Activated CD4-positive, alpha-beta memory T cell treated with anti-CD3 and anti-CD28 coated beads for 36 hours (primary cell): ENCODE data around the gene KCNQ2. TPM values are rescaled to one million over a fixed set of nuclear protein-coding genes. Genes with fewer than 3 reads are reported as not detected.
A peak's percentile ranks its signal among the peaks of the same experiment; 100 is the strongest.

ENCODE experiments used
- CTCF ChIA-PET: fragments of 350-600 bp; sonication (Branson Sonifier 250); formaldehyde crosslinking; loops from one replicate; lab custom pipeline; 2021; ENCODE audit warnings: antibody characterized with exemption, inconsistent platforms; lab: Charles Lee
- POLR2A ChIA-PET: fragments of 350-600 bp; sonication (Branson Sonifier 250); formaldehyde crosslinking; loops from one replicate; lab custom pipeline; 2021; ENCODE audit warnings: antibody characterized with exemption; lab: Charles Lee
- DNase-seq: peaks from one replicate; pipeline ENCODE4 v3.0.0-alpha.2; 2020
- H3K27ac Mint-ChIP-seq: one replicate; pipeline ENCODE4 v1.8.0; 2021; ENCODE audit warnings: mixed read lengths
- H3K27me3 Mint-ChIP-seq: one replicate; pipeline ENCODE4 v1.8.0; 2021; ENCODE audit warnings: mixed read lengths
- H3K36me3 Mint-ChIP-seq: one replicate; pipeline ENCODE4 v1.8.0; 2021; ENCODE audit warnings: mixed read lengths
- H3K4me1 Mint-ChIP-seq: one replicate; pipeline ENCODE4 v1.8.0; 2021; ENCODE audit warnings: low read depth, mixed read lengths
- H3K4me3 Mint-ChIP-seq: one replicate; pipeline ENCODE4 v1.8.0; 2021; ENCODE audit warnings: mild to moderate bottlenecking, mixed read lengths
- H3K9me3 Mint-ChIP-seq: one replicate; pipeline ENCODE4 v1.8.0; 2021; ENCODE audit warnings: mixed read lengths
- intact Hi-C: fragments of 100-400 bp; cut with micrococcal nuclease; formaldehyde crosslinking; loops from one replicate; pipeline ENCODE4 v1.15.1; 2023
- total RNA-seq, 2 experiments: library from RNA; stranded (reverse); gene quantifications; one replicate each; pipeline ENCODE4 v1.2.3, GENCODE V29; 2021

KCNQ2 gene
- total RNA-seq, 2 experiments from 2014 or later, result not detected

DNA sequence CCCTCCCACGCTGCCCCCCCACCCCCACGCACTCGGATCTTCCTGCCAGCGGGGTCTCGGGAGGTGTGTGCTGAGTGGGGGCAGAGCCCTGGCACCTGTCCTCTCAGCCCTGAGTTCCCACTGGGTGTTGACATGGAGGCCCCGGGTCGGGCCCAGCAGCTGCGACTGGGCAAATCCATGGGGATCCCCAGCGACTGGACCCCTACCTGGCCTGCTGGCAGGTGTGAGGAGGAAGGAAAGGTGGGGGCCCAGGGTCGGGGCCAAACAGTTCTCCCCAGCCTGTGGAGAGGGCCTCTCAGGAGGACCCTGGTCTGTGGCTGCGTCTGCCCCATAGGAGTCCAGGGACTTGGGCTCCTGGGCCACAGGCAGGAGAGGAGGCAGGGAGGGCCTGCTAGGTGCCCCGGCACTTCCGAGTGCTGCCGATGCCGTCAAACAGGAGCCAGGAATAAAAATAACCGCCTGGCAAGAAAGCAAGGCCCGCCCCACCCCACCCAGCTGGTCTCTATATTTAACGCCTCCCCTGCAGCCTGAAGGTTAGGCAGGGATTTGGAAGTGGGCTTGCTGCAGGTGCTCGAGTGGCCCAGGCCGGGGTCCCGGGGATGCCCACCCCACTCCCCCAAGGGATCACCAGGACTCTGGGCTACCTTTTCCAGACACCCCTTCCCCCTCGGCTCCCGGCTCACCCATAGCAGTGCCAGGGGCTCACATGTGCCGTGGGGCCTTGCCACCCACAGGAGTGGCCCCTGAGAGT, 27.9 kb upstream of the KCNQ2 start:
- intact Hi-C loops, result no loop called here
- Mint-ChIP-seq H3K27me3 (peaks cover 26% of the 10 kb centered on the region), H3K27ac (no peak overlapping the region), H3K4me1 (no peaks in the 10 kb centered on the region), H3K4me3 (no peak overlapping the region), H3K9me3 (peaks cover 17% of the 10 kb centered on the region), H3K36me3 (peaks cover 5% of the 10 kb centered on the region)
- CTCF ChIA-PET, result no interaction called here
- DNase-seq, result no peak
- POLR2A ChIA-PET, result no interaction called here

DNA sequence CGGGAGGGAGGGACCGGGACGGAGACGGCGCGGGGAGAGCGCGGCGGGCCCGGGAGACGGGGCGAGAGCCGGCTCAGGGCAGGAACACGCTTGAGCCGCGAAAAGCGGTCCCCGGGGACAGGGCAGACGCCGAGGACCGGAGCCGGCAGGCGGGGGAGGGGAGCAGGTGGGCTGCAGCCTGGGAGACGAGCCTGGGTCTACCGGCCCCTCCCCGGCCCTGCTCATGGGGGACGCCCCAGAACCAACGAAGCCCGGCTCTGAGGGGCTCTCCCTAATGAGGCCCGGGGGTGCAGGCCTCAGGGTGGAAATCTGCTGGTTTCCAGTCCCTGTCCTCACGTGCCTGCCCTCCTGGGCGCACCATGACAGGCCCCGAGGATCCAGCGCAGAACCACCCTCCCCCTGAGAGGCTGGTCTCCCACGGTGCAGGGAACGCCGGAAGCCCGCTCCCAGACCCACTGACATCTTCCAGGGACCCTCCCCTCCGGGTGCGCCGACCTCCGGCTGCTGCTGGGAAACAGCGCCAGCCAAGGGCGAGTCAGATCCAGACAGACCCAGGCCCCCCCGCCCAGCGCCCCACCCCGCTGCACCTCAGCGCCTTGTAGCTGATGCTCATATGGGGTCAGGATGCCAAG, 27.0 kb upstream of the KCNQ2 start:
- Mint-ChIP-seq H3K27me3 (peaks cover 21% of the 10 kb centered on the region), H3K4me3 (no peak overlapping the region), H3K27ac (no peak overlapping the region), H3K4me1 (no peaks in the 10 kb centered on the region), H3K36me3 (peaks cover 1% of the 10 kb centered on the region), H3K9me3 (peaks cover 8% of the 10 kb centered on the region)
- no peak for DNase-seq
- intact Hi-C loops, result no loop called here
- ChIA-PET POLR2A (no interaction called here), CTCF (no interaction called here)

DNA sequence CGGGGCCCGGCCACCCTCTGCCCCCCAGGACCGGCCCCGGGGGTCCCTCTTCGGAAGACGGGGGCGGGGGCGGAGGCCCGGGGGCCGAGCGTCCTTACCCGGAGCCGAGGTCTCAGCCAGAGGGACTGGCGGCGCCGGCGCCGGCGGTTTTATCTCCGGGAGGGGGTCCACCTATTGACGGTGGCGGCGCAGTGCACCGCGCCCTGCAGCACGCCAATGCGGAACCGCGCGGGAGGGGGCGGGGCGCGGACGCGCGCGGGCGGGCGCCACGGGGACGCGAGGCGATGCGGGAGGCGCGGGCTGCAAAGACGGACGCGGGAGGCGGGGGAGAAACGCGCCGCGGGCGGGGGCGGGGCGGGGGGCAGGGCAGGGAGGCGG, 26.5 kb upstream of the KCNQ2 start, which contains the start of gene EEF1A2:
TSS of gene EEF1A2 (minus strand) at position 124 of the 378 bp plus-strand sequence. CDS start 1,320 bp downstream, outside the sequence.
- intact Hi-C loops, result no loop called here
- ChIA-PET CTCF (no interaction called here), POLR2A (no interaction called here)
- Mint-ChIP-seq H3K9me3 (peaks cover 4% of the 10 kb centered on the region), H3K27me3 (peaks cover 18% of the 10 kb centered on the region), H3K4me3 (no peak within 1 kb of the TSS), H3K4me1 (no peaks in the 10 kb centered on the region), H3K36me3 (no peaks in the 10 kb centered on the region), H3K27ac (no peak within 1 kb of the TSS)
- peak; percentile 40 for DNase-seq

DNA sequence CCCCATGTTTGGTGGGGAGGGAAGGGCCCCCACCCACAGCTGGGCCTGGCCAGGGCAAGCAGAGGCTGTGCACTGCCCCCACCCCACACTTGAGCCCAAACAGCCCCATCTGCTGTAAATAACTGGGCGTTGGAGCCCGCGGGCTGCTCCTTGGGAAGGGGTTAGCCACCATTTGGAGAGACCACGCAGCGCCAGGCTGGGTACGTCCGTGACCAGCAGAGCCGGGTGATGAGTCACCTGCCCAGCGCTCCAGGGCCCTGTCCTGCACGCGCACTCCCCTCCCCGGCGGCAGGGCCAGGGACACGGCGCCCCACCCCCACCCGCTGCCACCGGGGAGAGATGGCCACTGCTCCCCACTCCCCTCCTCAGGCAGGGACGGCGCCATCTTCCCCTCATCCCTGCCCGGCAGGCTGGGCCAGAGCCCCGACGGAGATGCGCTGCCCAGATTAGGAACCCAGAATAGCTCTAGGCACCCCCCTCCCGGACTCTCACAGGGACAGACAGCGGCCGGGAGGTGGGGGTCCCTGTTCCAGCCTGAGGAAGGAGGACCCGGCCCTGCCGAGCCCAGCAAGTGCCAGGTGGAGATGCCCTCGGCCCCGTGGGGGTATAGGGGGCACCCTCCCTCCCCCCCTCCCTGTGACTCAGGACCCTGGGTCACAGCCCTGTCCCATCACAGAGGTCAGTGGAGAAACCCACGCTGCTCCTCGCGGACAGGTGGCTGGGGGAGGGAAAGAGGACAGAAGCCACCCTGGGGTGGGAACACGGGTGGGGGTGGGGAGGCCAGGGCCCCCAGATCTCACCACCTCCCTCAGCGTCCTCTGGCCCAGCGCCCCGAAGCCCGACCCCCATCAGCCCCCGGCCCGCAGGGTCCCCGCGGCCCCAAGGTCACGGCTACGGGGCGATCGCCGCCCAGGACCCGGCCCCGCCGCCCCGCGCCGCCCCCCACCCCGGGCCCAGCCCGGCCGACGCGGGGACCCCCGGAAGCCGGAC, 25.8 kb upstream of the KCNQ2 start:
- Mint-ChIP-seq H3K36me3 (no peaks in the 10 kb centered on the region), H3K27me3 (peaks cover 18% of the 10 kb centered on the region), H3K27ac (no peak overlapping the region), H3K9me3 (no peaks in the 10 kb centered on the region), H3K4me1 (no peaks in the 10 kb centered on the region), H3K4me3 (no peak overlapping the region)
- intact Hi-C loops, result no loop called here
- ChIA-PET POLR2A (no interaction called here), CTCF (interaction anchor here (0.6 to 2.8 kb wide), 5 partner anchors 14 to 622 kb away, joined by 3 to 11 read pairs (median 7); partner anchors contain the start of gene PTK6)
- no peak for DNase-seq

DNA sequence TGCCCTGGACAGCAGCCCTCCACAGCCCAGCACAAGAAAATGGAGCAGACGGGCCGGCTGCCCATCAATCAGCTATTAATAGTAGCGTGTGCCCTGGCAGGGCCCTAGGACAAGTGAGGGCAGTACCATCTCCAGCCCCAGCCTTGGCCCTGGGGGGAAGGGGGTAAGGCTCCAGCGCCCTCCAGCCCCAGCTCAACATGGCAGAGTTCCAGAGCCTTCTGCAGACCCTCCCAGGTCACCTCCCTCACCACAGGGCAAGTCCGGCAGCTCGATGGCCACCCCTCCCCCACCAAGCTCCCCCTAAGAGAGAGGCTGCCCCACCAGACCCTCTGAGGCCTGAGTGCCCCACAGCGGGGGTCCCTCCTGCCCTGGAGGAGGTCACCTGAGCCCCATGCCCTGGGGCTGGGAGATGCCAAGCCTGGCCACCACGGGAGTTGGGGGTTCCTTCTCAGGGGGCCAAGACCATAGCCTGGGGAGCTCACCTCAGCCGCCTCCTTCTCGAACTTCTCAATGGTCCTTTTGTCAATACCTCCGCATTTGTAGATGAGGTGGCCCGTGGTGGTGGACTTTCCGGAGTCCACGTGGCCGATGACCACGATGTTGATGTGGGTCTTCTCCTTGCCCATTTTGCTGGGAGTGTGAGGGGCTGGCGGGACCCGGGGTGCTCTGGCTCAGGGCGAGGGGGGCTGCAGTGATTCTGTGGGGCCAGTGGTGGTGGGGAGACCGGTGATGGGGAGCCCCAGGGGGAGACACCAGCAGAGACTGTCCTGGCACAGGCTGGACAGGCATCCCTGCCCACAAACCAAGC, 24.9 kb upstream of the KCNQ2 start:
- CTCF ChIA-PET, result interaction anchor here (0.8 to 2.8 kb wide), 16 partner anchors 10 to 623 kb away, joined by 3 to 14 read pairs (median 4); partner anchors contain the start of genes PPDPF and PTK6
- no peaks in the 10 kb centered on the region for H3K9me3 Mint-ChIP-seq
- no peaks in the 10 kb centered on the region for H3K4me1 Mint-ChIP-seq
- no peak for DNase-seq
- intact Hi-C loops, result no loop called here
- H3K36me3 Mint-ChIP-seq, result no peaks in the 10 kb centered on the region
- peaks cover 18% of the 10 kb centered on the region for H3K27me3 Mint-ChIP-seq
- no peak overlapping the region for H3K27ac Mint-ChIP-seq
- POLR2A ChIA-PET, result interaction anchor here (0.5 to 1.6 kb wide), 3 partner anchors 14 to 40 kb away, joined by 3 to 4 read pairs (median 3); partner anchors contain the start of genes PPDPF and PTK6
- H3K4me3 Mint-ChIP-seq, result no peak overlapping the region

DNA sequence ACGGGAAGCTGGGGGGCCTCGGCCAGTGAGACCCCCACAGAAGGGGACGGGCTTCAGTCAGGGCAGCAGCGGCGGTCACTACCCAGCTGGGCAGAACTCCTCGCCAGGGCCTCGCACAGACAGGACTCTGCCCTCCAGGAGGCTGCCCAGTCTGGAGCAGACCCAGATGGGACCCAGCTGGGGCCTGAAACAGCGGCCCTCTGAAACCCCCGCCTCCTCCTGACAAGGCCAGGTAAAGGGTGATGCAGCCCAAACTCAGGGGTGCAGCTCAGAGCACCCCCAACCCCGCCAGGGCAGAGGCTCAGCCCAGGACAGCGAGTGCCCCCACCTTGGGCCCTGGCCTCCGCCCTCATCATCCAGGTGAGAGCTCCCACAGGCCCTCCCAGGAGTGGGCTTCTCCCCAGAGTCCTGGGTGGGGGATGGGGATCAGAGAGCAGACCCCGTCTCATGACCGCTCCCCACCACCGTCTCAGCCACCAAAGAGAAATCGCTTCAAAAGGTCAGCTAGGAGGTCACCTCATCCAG, 24.2 kb upstream of the KCNQ2 start:
- H3K36me3 Mint-ChIP-seq, result no peaks in the 10 kb centered on the region
- ChIA-PET CTCF (interaction anchor here (0.6 to 2.8 kb wide), 27 partner anchors 9 to 945 kb away, joined by 3 to 14 read pairs (median 4); partner anchors contain the start of genes PPDPF, PTK6 and RTEL1), POLR2A (interaction anchor here (0.5 to 1.6 kb wide), 3 partner anchors 13 to 41 kb away, joined by 3 to 4 read pairs (median 3); partner anchors contain the start of genes PPDPF and PTK6)
- peaks cover 18% of the 10 kb centered on the region for H3K27me3 Mint-ChIP-seq
- intact Hi-C loops, result no loop called here
- no peak for DNase-seq
- H3K4me3 Mint-ChIP-seq, result no peak overlapping the region
- H3K9me3 Mint-ChIP-seq, result no peaks in the 10 kb centered on the region
- no peaks in the 10 kb centered on the region for H3K4me1 Mint-ChIP-seq
- H3K27ac Mint-ChIP-seq, result no peak overlapping the region

DNA sequence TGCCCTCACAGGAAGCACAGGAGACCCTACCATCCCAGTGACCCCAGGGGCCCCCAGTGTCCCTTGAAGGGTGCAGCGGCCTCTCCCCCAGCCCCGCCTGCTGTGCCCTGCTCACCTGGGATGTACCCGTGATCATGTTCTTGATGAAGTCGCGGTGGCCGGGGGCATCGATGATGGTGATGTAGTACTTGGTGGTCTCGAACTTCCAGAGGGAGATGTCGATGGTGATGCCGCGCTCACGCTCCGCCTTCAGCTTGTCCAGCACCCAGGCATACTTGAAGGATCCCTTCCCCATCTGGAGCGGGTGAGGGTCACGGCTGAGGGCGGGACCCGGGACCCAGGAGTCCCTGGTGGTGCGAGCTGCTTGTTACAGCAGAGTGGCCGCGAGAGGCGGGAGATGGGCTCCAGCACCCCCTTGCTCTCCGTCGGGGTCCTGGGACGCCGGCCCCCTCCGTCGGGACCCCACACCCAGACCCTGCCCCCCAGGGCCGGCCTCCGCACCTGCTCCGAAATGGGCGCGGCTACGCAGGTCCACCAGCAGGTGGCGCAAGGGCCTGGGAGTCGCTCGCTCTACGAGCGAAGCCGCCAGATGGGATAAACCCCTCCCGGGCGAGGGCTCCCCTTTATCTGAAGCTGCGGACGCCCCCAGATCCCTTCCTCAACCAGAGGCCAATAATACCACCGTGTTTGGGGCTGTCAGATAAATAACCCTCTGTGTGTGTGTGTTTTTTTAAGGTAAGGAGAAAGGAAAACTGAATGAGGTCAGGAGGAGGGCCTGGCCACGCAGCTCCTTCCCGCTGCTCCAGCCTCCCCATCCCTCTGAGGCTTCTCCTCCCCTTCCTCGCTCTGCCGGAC, 23.5 kb upstream of the KCNQ2 start:
- Mint-ChIP-seq H3K4me3 (no peak overlapping the region), H3K36me3 (no peaks in the 10 kb centered on the region), H3K9me3 (no peaks in the 10 kb centered on the region), H3K4me1 (no peaks in the 10 kb centered on the region), H3K27ac (no peak overlapping the region), H3K27me3 (peaks cover 18% of the 10 kb centered on the region)
- POLR2A ChIA-PET, result interaction anchor here (1.2 to 1.6 kb wide), 2 partner anchors 24 to 41 kb away, joined by 3 to 4 read pairs; partner anchors contain the start of genes PPDPF and PTK6
- CTCF ChIA-PET, result interaction anchor here (0.6 to 2.8 kb wide), 25 partner anchors 9 to 944 kb away, joined by 3 to 14 read pairs (median 4); partner anchors contain the start of genes PPDPF, PTK6 and RTEL1
- peak; percentile 79 for DNase-seq
- intact Hi-C loops, result no loop called here

DNA sequence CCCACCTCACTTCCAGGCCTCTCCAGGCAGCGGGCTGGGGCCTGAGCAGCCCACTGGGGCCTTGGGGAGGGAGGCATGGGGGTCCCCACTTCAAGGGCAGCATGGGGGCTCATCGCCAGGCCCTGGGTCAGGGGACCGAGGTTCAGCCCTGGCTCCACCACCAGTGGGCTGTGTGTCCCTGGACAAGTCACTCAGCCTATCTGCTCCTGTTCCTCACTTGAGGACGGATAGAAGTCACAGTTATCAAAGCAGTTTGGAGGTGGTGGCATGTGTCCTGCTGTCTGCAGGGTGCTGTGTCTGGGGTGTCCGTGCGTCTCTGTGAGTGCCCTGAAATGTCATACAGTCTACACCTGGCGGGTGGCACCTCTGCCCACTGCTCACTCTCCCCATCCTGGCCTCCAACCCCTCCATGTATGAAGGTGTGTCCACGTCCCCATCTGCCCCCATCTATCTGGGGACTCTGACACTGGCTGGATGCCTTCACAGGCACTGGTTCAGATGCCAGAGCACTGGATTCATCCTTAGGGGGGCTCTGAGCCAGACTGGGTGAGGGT, 22.8 kb upstream of the KCNQ2 start:
- Mint-ChIP-seq H3K27me3 (peaks cover 15% of the 10 kb centered on the region), H3K4me3 (no peak overlapping the region), H3K27ac (no peak overlapping the region), H3K4me1 (no peaks in the 10 kb centered on the region), H3K36me3 (no peaks in the 10 kb centered on the region), H3K9me3 (no peaks in the 10 kb centered on the region)
- CTCF ChIA-PET, result interaction anchor here (1.1 to 2.8 kb wide), 4 partner anchors 23 to 944 kb away, joined by 3 to 14 read pairs (median 10); partner anchors contain the start of genes PPDPF and PTK6
- POLR2A ChIA-PET, result no interaction called here
- DNase-seq, result no peak
- intact Hi-C loops, result no loop called here

DNA sequence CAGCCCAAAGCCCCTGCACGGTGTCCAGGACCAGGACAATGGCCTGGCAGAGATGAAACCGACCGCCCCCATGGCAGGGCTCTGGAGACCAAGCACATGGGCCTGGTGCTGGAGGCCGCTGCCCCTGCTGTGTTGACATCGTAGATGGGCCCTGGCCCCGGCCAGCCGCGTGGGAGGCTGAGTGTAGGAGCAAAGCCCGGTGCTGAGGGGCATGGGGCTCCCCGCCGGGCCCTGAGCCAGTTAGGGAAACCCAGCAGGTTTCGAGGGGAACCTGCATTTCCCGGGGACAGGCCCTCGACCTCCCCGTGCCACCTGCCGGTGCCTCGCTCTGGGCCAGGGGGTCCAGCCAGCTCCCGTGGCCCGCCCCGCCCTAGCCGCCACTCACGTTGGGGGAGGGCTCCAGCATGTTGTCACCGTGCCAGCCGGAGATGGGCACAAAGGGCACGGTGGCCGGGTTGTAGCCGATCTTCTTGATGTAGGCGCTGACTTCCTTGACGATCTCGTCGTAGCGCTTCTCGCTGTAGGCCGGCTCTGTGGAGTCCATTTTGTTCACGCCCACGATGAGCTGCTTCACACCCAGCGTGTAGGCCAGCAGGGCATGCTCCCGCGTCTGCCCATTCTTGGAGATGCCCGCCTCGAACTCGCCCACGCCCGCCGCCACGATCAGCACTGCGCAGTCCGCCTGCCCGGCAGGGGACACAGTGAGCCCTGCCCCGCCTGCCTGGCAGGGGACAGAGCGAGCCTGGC, 22.1 kb upstream of the KCNQ2 start:
- Mint-ChIP-seq H3K4me1 (no peaks in the 10 kb centered on the region), H3K27me3 (peaks cover 16% of the 10 kb centered on the region), H3K27ac (no peak overlapping the region), H3K4me3 (no peak overlapping the region), H3K9me3 (no peaks in the 10 kb centered on the region), H3K36me3 (no peaks in the 10 kb centered on the region)
- DNase-seq, result no peak
- intact Hi-C loops, result no loop called here
- POLR2A ChIA-PET, result no interaction called here
- CTCF ChIA-PET, result interaction anchor here (0.6 to 1.2 kb wide), 3 partner anchors 33 to 270 kb away, joined by 3 to 4 read pairs (median 3); no protein-coding TSS in a partner anchor
